LNCaP clone FGC (cell line): ENCODE measurements around the gene AGMO.

Source experiments
- DNase-seq: peaks from one replicate; pipeline ENCODE4 v3.0.0-alpha.2; 2011; ENCODE audit warnings: low read depth
- H3K4me3 ChIP-seq: 2 replicates; pipeline ENCODE4 v1.5.1; 2011; ENCODE audit warnings: mild to moderate bottlenecking, low read depth, low read length, control low read depth
- TF ChIP-seq, protein P1 (sequence below): IDR thresholded peaks from 2 replicates; pipeline ENCODE4 v1.5.1; 2012; ENCODE audit warnings: mild to moderate bottlenecking; ENCODE audit not compliant: control insufficient read depth, insufficient read depth; ENCODE audit errors: extremely low read depth

AGMO gene

GRCh38 chr7:15197042-15197977 is 364.5 kb downstream of the AGMO start:
- TF ChIP-seq, protein P1, sequence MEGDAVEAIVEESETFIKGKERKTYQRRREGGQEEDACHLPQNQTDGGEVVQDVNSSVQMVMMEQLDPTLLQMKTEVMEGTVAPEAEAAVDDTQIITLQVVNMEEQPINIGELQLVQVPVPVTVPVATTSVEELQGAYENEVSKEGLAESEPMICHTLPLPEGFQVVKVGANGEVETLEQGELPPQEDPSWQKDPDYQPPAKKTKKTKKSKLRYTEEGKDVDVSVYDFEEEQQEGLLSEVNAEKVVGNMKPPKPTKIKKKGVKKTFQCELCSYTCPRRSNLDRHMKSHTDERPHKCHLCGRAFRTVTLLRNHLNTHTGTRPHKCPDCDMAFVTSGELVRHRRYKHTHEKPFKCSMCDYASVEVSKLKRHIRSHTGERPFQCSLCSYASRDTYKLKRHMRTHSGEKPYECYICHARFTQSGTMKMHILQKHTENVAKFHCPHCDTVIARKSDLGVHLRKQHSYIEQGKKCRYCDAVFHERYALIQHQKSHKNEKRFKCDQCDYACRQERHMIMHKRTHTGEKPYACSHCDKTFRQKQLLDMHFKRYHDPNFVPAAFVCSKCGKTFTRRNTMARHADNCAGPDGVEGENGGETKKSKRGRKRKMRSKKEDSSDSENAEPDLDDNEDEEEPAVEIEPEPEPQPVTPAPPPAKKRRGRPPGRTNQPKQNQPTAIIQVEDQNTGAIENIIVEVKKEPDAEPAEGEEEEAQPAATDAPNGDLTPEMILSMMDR: no peak
- no peak for DNase-seq

DNA sequence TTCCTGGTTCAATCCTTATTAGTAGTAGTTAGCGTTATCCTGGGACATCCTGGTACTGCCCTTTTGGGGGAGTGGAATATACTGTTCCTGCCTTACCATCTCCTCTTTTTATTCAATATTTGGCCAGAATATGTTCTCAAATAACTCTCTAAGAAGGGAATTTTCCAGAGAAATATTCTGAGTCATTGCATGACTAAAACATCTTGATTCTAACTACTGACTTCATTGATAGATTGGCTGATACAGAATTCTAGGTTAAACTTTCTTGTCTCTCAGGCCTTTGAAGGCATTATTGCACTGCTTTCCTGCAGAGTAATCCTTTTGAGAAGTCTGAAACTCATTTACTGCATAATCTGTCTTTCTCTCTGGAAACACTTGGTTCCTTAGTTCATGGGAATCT is 383.8 kb downstream of the AGMO start:
- no peak overlapping the region for H3K4me3 ChIP-seq
- TF ChIP-seq, protein P1: no peak
- DNase-seq: no peak

More at GRCh38 chr7:15197042-15197977, 364.5 kb downstream of the AGMO start:
- no peak overlapping the region for H3K4me3 ChIP-seq

DNA sequence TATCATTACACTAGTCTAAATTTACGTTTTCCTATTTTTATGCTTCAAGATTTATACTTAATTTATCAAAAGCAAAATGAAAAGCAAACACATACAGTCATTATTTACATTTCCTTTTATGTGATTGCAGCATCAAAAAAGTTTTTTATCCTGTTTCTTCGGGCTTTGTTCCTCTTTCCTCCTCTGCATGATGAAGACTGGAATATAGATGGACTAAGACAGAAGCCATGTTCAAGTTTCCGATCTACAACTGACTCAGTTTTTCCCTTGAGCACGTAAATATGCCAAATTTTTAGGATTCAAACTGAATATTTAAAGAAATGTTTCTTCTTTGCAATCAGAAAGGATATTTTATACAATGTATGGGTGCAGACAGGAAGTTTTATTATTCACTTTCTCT is 385.7 kb downstream of the AGMO start:
- no peak for DNase-seq
- TF ChIP-seq, protein P1: no peak
- H3K4me3 ChIP-seq: no peak overlapping the region

DNA sequence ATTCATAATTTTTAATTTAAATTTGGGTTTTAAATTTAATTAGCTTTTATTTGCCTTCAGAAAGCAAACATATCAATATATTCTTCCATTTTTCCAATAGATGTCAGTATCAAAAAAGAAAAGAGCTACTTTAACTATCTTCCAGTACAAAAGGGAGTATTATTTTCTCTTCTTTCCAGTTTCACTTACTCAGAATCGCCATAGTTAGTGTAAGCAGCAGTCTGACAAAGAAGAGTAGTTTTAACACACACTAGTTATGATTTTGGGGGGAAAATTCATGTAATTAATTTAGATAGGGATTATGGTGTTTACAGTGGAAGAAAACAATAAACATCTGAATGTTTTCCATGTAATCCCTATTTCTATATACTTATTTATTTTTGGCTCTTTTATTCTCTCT is 386.7 kb downstream of the AGMO start:
- TF ChIP-seq, protein P1: no peak
- DNase-seq: no peak
- no peak overlapping the region for H3K4me3 ChIP-seq

- H3K4me3 ChIP-seq: no peak overlapping the region
- TF ChIP-seq, protein P1: no peak
- no peak for DNase-seq
Measured at GRCh38 chr7:15174485-15174884, 387.3 kb downstream of the AGMO start.

DNA sequence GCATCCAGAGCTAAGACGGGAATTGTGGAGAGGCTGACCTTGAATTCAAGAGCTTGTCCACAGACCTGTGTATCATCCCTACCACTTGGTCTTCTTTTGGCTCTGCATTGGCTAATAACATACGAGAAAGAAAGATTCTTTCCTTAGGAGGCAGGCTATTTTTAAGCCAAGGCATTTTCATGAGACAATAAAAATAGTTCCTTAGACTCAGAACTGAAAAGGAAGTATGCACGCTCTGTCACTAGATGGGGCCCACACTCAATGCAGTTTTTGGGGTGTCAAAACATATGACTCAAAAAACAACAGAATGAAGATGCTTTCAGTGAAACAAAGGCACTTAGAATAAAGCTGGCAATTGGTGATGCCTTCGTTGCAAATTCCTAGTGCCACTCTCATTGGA is 393.3 kb downstream of the AGMO start:
- no peak for DNase-seq
- no peak overlapping the region for H3K4me3 ChIP-seq
- TF ChIP-seq, protein P1: peak; percentile 27; the same call in 1 of the 2 replicates

- no peak overlapping the region for H3K4me3 ChIP-seq
- TF ChIP-seq, protein P1: no peak
- DNase-seq: peak; percentile 50
Measured at GRCh38 chr7:15167912-15168311, 393.9 kb downstream of the AGMO start.
